HL-60 (cell line): ENCODE data around the gene TPCN2.

Experiments
- CTCF ChIP-seq: IDR thresholded peaks from one replicate; pipeline ENCODE4 v1.5.1; 2011; ENCODE audit warnings: low read length, control low read depth, inconsistent platforms; ENCODE audit not compliant: insufficient read depth
- POLR2AphosphoS5 ChIP-seq: IDR thresholded peaks from 2 replicates; pipeline ENCODE4 v1.6.1; 2012; ENCODE audit warnings: low read depth

- TF ChIP-seq CTCF (no peak), POLR2AphosphoS5 (no peak)
Measured at GRCh38 chr11:69035150-69035945, 13.4 kb upstream of the TPCN2 start.
